K562 (cell line): Measurements from ENCODE around the gene THYN1.

Experiments used
- CBX2 ChIP-seq: fragments of 200-600 bp; sonication (generic); IDR thresholded peaks from one replicate; pipeline ENCODE4 v1.6.1; 2012; ENCODE audit warnings: mild to moderate bottlenecking, low read length, inconsistent platforms; ENCODE audit not compliant: insufficient read depth, poor library complexity, severe bottlenecking
- CEBPZ ChIP-seq: fragments of 150-350 bp; IDR thresholded peaks from 2 replicates; pipeline ENCODE4 v1.6.1; 2014; ENCODE audit warnings: low read depth, mild to moderate bottlenecking, low read length, borderline replicate concordance
- FOXP4 ChIP-seq: sonication (generic); formaldehyde crosslinking; IDR thresholded peaks from 2 replicates; pipeline ENCODE4 v1.8.0; 2022; ENCODE audit warnings: mild to moderate bottlenecking, missing genetic modification reagents, borderline replicate concordance
- NFRKB ChIP-seq: fragments of 450-650 bp; IDR thresholded peaks from 2 replicates; pipeline ENCODE4 v1.6.1; 2016; ENCODE audit warnings: low read depth
- SPI1 ChIP-seq: IDR thresholded peaks from 2 replicates; pipeline ENCODE4 v1.6.1; 2011; ENCODE audit warnings: low read depth, low read length, control low read depth, borderline replicate concordance
- TF ChIP-seq, protein P1 (sequence below), 3 experiments: IDR thresholded peaks in 2 of 3; conservative IDR thresholded peaks in 1 of 3; 2 replicates each; pipeline ENCODE4 v1.5.1; 2011 to 2012; ENCODE audit warnings: low read length in 3 of 3, mild to moderate bottlenecking in 3 of 3, control low read depth in 2 of 3, improper control_type of control experiment in 1 of 3, inconsistent platforms in 1 of 3, low read depth in 1 of 3, mixed read lengths in 1 of 3, moderate library complexity in 1 of 3; ENCODE audit not compliant: insufficient read depth in 2 of 3

DNA sequence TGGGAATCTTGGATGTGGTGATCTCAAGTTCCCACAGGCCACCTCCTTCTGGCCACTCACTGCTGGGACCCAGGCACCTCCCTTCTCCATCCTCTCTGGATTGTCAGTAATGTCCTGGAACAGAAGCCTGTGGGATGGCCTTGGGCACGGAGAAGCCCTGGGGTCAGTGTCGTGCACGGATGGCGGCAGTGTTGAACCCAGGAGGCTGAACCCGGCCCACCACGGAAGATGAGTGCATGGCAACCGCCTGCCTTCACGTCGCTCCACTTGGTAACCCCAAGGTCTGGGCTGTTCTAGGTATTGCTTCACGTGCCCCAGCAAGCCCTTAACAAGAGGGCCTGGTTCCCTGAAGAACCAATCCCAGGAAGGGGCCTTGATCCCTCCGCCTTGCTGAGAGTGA lies 7.1 kb downstream of the THYN1 start:
- no peak for TF ChIP-seq NFRKB
- no peak for TF ChIP-seq CEBPZ
- TF ChIP-seq CBX2: no peak
- no peak for TF ChIP-seq SPI1
- no peak for TF ChIP-seq FOXP4 (CRISPR knock-in tag)
- TF ChIP-seq, protein P1, sequence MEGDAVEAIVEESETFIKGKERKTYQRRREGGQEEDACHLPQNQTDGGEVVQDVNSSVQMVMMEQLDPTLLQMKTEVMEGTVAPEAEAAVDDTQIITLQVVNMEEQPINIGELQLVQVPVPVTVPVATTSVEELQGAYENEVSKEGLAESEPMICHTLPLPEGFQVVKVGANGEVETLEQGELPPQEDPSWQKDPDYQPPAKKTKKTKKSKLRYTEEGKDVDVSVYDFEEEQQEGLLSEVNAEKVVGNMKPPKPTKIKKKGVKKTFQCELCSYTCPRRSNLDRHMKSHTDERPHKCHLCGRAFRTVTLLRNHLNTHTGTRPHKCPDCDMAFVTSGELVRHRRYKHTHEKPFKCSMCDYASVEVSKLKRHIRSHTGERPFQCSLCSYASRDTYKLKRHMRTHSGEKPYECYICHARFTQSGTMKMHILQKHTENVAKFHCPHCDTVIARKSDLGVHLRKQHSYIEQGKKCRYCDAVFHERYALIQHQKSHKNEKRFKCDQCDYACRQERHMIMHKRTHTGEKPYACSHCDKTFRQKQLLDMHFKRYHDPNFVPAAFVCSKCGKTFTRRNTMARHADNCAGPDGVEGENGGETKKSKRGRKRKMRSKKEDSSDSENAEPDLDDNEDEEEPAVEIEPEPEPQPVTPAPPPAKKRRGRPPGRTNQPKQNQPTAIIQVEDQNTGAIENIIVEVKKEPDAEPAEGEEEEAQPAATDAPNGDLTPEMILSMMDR (IDR thresholded peaks at IDR 0.05 in 2 of 3, conservative IDR thresholded peaks at IDR 0.05 in 1 of 3; ENCODE audit: insufficient read depth in 2 of 3, low read depth in 1 of 3, low read length in 3 of 3): no peak
